HEK293 (cell line): ENCODE results near the gene TRIM2.

Source experiments
- GFI1B ChIP-seq: fragments of 450-650 bp; formaldehyde crosslinking; IDR thresholded peaks from 2 replicates; pipeline ENCODE4 v1.5.1; 2016; ENCODE audit warnings: missing biosample characterization, missing genetic modification characterization
- HIC1 ChIP-seq: fragments of 450-650 bp; formaldehyde crosslinking; IDR thresholded peaks from 2 replicates; pipeline ENCODE4 v1.5.1; 2016; ENCODE audit warnings: missing biosample characterization, missing genetic modification characterization
- KLF9 ChIP-seq: fragments of 450-650 bp; formaldehyde crosslinking; IDR thresholded peaks from 2 replicates; pipeline ENCODE4 v1.5.1; 2016; ENCODE audit warnings: missing biosample characterization, missing genetic modification characterization, low read depth
- OVOL3 ChIP-seq: fragments of 450-650 bp; formaldehyde crosslinking; IDR thresholded peaks from 2 replicates; pipeline ENCODE4 v1.5.1; 2016; ENCODE audit warnings: missing biosample characterization, missing genetic modification characterization
- PRDM1 ChIP-seq: fragments of 450-650 bp; formaldehyde crosslinking; IDR thresholded peaks from 2 replicates; pipeline ENCODE4; 2016; ENCODE audit warnings: missing biosample characterization, missing genetic modification characterization
- PRDM6 ChIP-seq: fragments of 450-650 bp; formaldehyde crosslinking; IDR thresholded peaks from 2 replicates; pipeline ENCODE4 v1.5.1; 2017; ENCODE audit warnings: missing biosample characterization, missing genetic modification characterization
- SCRT2 ChIP-seq: fragments of 450-650 bp; formaldehyde crosslinking; IDR thresholded peaks from 2 replicates; pipeline ENCODE4 v1.5.1; 2016; ENCODE audit warnings: missing biosample characterization, missing genetic modification characterization
- TRIM28 ChIP-seq: IDR thresholded peaks from 2 replicates; pipeline ENCODE4 v1.6.1; 2011; ENCODE audit warnings: low read length, control low read depth, borderline replicate concordance
- TSHZ1 ChIP-seq: fragments of 450-650 bp; formaldehyde crosslinking; IDR thresholded peaks from 2 replicates; pipeline ENCODE4 v1.5.1; 2016; ENCODE audit warnings: missing biosample characterization, missing genetic modification characterization, borderline replicate concordance
- ZBTB21 ChIP-seq: fragments of 450-650 bp; formaldehyde crosslinking; IDR thresholded peaks from 2 replicates; pipeline ENCODE4 v1.5.1; 2017; ENCODE audit warnings: missing biosample characterization, missing genetic modification characterization
- ZEB2 ChIP-seq: fragments of 450-650 bp; formaldehyde crosslinking; IDR thresholded peaks from 2 replicates; pipeline ENCODE4 v1.5.1; 2016; ENCODE audit warnings: missing biosample characterization, missing genetic modification characterization
- ZNF148 ChIP-seq: fragments of 450-650 bp; formaldehyde crosslinking; IDR thresholded peaks from 2 replicates; pipeline ENCODE4 v1.5.0; 2017; ENCODE audit warnings: missing biosample characterization, missing genetic modification characterization, borderline replicate concordance
- ZNF184 ChIP-seq: fragments of 450-650 bp; IDR thresholded peaks from 2 replicates; pipeline ENCODE4 v1.5.1; 2018; ENCODE audit warnings: missing biosample characterization, mild to moderate bottlenecking, missing genetic modification characterization
- ZNF335 ChIP-seq: fragments of 450-650 bp; formaldehyde crosslinking; conservative IDR thresholded peaks from 2 replicates; pipeline ENCODE4 v1.5.1; 2016; ENCODE audit warnings: missing biosample characterization, missing genetic modification characterization
- ZNF354C ChIP-seq: fragments of 450-650 bp; formaldehyde crosslinking; IDR thresholded peaks from 2 replicates; pipeline ENCODE4 v1.5.1; 2016; ENCODE audit warnings: missing biosample characterization, missing genetic modification characterization, low read depth, borderline replicate concordance
- ZNF366 ChIP-seq: fragments of 450-650 bp; formaldehyde crosslinking; conservative IDR thresholded peaks from 2 replicates; pipeline ENCODE4 v1.5.1; 2016; ENCODE audit warnings: missing biosample characterization, missing genetic modification characterization
- ZNF404 ChIP-seq: fragments of 450-650 bp; formaldehyde crosslinking; IDR thresholded peaks from 2 replicates; pipeline ENCODE4 v1.5.1; 2017; ENCODE audit warnings: missing biosample characterization, missing genetic modification characterization
- ZNF558 ChIP-seq: fragments of 450-650 bp; formaldehyde crosslinking; IDR thresholded peaks from 2 replicates; pipeline ENCODE4 v1.5.1; 2016; ENCODE audit warnings: missing biosample characterization, missing genetic modification characterization
- ZNF660 ChIP-seq: fragments of 450-650 bp; IDR thresholded peaks from 2 replicates; pipeline ENCODE4 v1.5.1; 2018; ENCODE audit warnings: missing biosample characterization, mild to moderate bottlenecking, missing genetic modification characterization
- ZNF701 ChIP-seq: fragments of 450-650 bp; formaldehyde crosslinking; IDR thresholded peaks from 2 replicates; pipeline ENCODE4 v1.5.1; 2016; ENCODE audit warnings: missing biosample characterization, missing genetic modification characterization
- ZNF747 ChIP-seq: fragments of 450-650 bp; formaldehyde crosslinking; IDR thresholded peaks from 2 replicates; pipeline ENCODE4 v1.5.1; 2016; ENCODE audit warnings: missing biosample characterization, missing genetic modification characterization
- ZNF776 ChIP-seq: fragments of 450-650 bp; formaldehyde crosslinking; IDR thresholded peaks from 2 replicates; pipeline ENCODE4 v1.5.0; 2017; ENCODE audit warnings: missing biosample characterization, missing genetic modification characterization, borderline replicate concordance
- ZNF843 ChIP-seq: fragments of 450-650 bp; formaldehyde crosslinking; IDR thresholded peaks from 2 replicates; pipeline ENCODE4 v1.5.1; 2016; ENCODE audit warnings: missing biosample characterization, missing genetic modification characterization
- TF ChIP-seq, protein P1 (sequence below): fragments of 450-650 bp; formaldehyde crosslinking; IDR thresholded peaks from 2 replicates; pipeline ENCODE4 v1.5.1; 2016; ENCODE audit warnings: missing biosample characterization, missing genetic modification characterization
- TF ChIP-seq, protein P2 (sequence below): fragments of 450-650 bp; formaldehyde crosslinking; conservative IDR thresholded peaks from 2 replicates; pipeline ENCODE4 v1.5.1; 2016; ENCODE audit warnings: low read depth, missing biosample characterization, missing genetic modification characterization

Gene TRIM2

DNA sequence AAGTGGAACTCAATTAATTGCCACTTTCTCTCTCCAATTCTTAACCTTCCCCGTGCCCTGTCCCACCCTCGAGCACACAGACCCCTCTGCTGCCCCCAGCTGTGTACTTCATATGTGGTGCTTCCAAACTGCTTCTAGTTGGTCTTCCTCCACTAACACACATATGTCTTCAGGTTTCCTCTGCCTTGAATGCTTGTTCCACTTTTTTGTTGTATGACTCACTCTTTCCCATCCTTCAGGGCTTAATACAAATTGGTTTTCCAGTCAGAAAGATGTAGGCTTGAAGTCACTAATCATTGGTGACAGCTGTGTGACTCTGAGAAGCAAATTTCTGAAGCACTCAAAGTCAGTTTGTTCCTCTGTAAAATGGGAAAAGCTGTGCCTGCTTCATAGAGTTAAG lies 30.6 kb downstream of the TRIM2 start (continued):
- TF ChIP-seq, protein P1, sequence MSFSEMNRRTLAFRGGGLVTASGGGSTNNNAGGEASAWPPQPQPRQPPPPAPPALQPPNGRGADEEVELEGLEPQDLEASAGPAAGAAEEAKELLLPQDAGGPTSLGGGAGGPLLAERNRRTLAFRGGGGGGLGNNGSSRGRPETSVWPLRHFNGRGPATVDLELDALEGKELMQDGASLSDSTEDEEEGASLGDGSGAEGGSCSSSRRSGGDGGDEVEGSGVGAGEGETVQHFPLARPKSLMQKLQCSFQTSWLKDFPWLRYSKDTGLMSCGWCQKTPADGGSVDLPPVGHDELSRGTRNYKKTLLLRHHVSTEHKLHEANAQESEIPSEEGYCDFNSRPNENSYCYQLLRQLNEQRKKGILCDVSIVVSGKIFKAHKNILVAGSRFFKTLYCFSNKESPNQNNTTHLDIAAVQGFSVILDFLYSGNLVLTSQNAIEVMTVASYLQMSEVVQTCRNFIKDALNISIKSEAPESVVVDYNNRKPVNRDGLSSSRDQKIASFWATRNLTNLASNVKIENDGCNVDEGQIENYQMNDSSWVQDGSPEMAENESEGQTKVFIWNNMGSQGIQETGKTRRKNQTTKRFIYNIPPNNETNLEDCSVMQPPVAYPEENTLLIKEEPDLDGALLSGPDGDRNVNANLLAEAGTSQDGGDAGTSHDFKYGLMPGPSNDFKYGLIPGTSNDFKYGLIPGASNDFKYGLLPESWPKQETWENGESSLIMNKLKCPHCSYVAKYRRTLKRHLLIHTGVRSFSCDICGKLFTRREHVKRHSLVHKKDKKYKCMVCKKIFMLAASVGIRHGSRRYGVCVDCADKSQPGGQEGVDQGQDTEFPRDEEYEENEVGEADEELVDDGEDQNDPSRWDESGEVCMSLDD (tag by site-specific recombination) = no peak
- TF ChIP-seq ZNF558 = no peak
- no peak for TF ChIP-seq ZNF776 (tag by site-specific recombination)
- TF ChIP-seq ZBTB21 (tag by site-specific recombination) = no peak
- TF ChIP-seq PRDM1 (tag by site-specific recombination) = 0 out of 2 replicates have a peak, but pooled peaks have one; percentile 26
- no peak for TF ChIP-seq OVOL3
- no peak for TF ChIP-seq GFI1B (tag by site-specific recombination)
- no peak for TF ChIP-seq ZNF747
- TF ChIP-seq KLF9 (tag by site-specific recombination) = no peak
- no peak for TF ChIP-seq ZNF335 (tag by site-specific recombination)
- no peak for TF ChIP-seq ZNF660 (tag by site-specific recombination)
- peak; percentile 65 for TF ChIP-seq PRDM6
- TF ChIP-seq TSHZ1 (tag by site-specific recombination) = peak; percentile 38; the same call in 1 of the 2 replicates
- TF ChIP-seq TRIM28 = no peak
- TF ChIP-seq ZNF184 (tag by site-specific recombination) = no peak
- TF ChIP-seq SCRT2 (tag by site-specific recombination) = no peak
- no peak for TF ChIP-seq ZNF404
- no peak for TF ChIP-seq ZNF366 (tag by site-specific recombination)
- no peak for TF ChIP-seq ZNF354C (tag by site-specific recombination)
- TF ChIP-seq, protein P2, sequence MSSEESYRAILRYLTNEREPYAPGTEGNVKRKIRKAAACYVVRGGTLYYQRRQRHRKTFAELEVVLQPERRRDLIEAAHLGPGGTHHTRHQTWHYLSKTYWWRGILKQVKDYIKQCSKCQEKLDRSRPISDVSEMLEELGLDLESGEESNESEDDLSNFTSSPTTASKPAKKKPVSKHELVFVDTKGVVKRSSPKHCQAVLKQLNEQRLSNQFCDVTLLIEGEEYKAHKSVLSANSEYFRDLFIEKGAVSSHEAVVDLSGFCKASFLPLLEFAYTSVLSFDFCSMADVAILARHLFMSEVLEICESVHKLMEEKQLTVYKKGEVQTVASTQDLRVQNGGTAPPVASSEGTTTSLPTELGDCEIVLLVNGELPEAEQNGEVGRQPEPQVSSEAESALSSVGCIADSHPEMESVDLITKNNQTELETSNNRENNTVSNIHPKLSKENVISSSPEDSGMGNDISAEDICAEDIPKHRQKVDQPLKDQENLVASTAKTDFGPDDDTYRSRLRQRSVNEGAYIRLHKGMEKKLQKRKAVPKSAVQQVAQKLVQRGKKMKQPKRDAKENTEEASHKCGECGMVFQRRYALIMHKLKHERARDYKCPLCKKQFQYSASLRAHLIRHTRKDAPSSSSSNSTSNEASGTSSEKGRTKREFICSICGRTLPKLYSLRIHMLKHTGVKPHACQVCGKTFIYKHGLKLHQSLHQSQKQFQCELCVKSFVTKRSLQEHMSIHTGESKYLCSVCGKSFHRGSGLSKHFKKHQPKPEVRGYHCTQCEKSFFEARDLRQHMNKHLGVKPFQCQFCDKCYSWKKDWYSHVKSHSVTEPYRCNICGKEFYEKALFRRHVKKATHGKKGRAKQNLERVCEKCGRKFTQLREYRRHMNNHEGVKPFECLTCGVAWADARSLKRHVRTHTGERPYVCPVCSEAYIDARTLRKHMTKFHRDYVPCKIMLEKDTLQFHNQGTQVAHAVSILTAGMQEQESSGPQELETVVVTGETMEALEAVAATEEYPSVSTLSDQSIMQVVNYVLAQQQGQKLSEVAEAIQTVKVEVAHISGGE (tag by site-specific recombination) = no peak
- peak; percentile 41; the same call in 1 of the 2 replicates for TF ChIP-seq ZEB2
- no peak for TF ChIP-seq ZNF148 (tag by site-specific recombination)
- no peak for TF ChIP-seq ZNF701 (tag by site-specific recombination)
- TF ChIP-seq ZNF843 (tag by site-specific recombination) = no peak
- no peak for TF ChIP-seq HIC1 (tag by site-specific recombination)
